HK-2 (cell line): Measurements from ENCODE around the gene MMP24OS.
A peak's percentile ranks its signal among the peaks of the same experiment; 100 is the strongest.
"Not testable (repeated sequence)": the region's sequence is repeated elsewhere in the genome, so short reads cannot be mapped to it uniquely, and the experiment has no call there.

Experiments
- DNase-seq: peaks from one replicate; pipeline ENCODE4 v3.0.0-alpha.2; 2018; ENCODE audit not compliant: unreplicated experiment

Gene MMP24OS

GRCh38 chr20:35277531-35278395 lies at the start of gene MMP24OS:
Gene MMP24OS (minus strand): TSS chr20:35278122. CDS start chr20:35277929, 193 bp downstream.
- no peak for DNase-seq

- peak; percentile 33 for DNase-seq
These were observed 49.4 kb upstream of the MMP24OS start for GRCh38 chr20:35327074-35327976.

- DNase-seq = no peak
These were observed 48.8 kb upstream of the MMP24OS start for GRCh38 chr20:35326740-35327073.

- no peak for DNase-seq
These were observed 48.3 kb upstream of the MMP24OS start for GRCh38 chr20:35326021-35326739.

- no peak for DNase-seq
These were observed 47.5 kb upstream of the MMP24OS start for GRCh38 chr20:35325401-35325800.

GRCh38 chr20:35320396-35321126 lies 42.6 kb upstream of the MMP24OS start:
- DNase-seq = peak; percentile 87

- DNase-seq = no peak
These were observed 41.9 kb upstream of the MMP24OS start for GRCh38 chr20:35319871-35320197.

GRCh38 chr20:35319192-35319870 lies 41.4 kb upstream of the MMP24OS start:
- peak; percentile 76 for DNase-seq

- peak; percentile 90 for DNase-seq
These were observed 40.7 kb upstream of the MMP24OS start for GRCh38 chr20:35318502-35319157.

- DNase-seq = no peak
These were observed 39.7 kb upstream of the MMP24OS start for GRCh38 chr20:35317416-35318210.

GRCh38 chr20:35316086-35316485 lies 38.2 kb upstream of the MMP24OS start:
- no peak for DNase-seq

GRCh38 chr20:35315632-35316020 lies 37.7 kb upstream of the MMP24OS start:
- not testable (repeated sequence) for DNase-seq

GRCh38 chr20:35314816-35315631 lies 37.1 kb upstream of the MMP24OS start:
- no peak for DNase-seq

- DNase-seq = peak; percentile 83
These were observed 34.4 kb upstream of the MMP24OS start for GRCh38 chr20:35312318-35312717.

- DNase-seq = no peak
These were observed 33.9 kb upstream of the MMP24OS start for GRCh38 chr20:35311822-35312221.

GRCh38 chr20:35311409-35311808 lies 33.5 kb upstream of the MMP24OS start:
- peak; percentile 82 for DNase-seq

GRCh38 chr20:35307666-35308653 lies 30.0 kb upstream of the MMP24OS start:
- peak; percentile 85 for DNase-seq
